ENCODE results near the gene NLGN1. TPM values are rescaled to one million over a fixed set of nuclear protein-coding genes. Genes with fewer than 3 reads are reported as not detected.

NLGN1 gene
- total RNA-seq, 1 donor from 2014 or later, result not detected

GRCh38 chr3:174295306-174296092, 898.0 kb downstream of the NLGN1 start:
- no peaks in the 10 kb centered on the region for H3K9me3 Mint-ChIP-seq (ENCODE audit: low read depth)
- no peak overlapping the region for H3K27ac Mint-ChIP-seq (ENCODE audit: unreplicated experiment)
- DNase-seq (ENCODE audit: low spot score), result no peak
- peaks cover 2% of the 10 kb centered on the region for H3K27me3 Mint-ChIP-seq (ENCODE audit: low read depth)
- H3K36me3 Mint-ChIP-seq (ENCODE audit: low read depth), result no peaks in the 10 kb centered on the region
- peaks cover 7% of the 10 kb centered on the region for H3K4me1 Mint-ChIP-seq (ENCODE audit: low read depth)
- TF ChIP-seq CTCF (IDR thresholded peaks at IDR 0.05), result no peak
- no peak overlapping the region for H3K4me3 Mint-ChIP-seq (ENCODE audit: unreplicated experiment)

- H3K27ac Mint-ChIP-seq (ENCODE audit: unreplicated experiment), result no peak overlapping the region
- no peak overlapping the region for H3K4me3 Mint-ChIP-seq (ENCODE audit: unreplicated experiment)
- H3K36me3 Mint-ChIP-seq (ENCODE audit: low read depth), result no peaks in the 10 kb centered on the region
- TF ChIP-seq CTCF (IDR thresholded peaks at IDR 0.05), result no peak
- H3K27me3 Mint-ChIP-seq (ENCODE audit: low read depth), result peaks cover 3% of the 10 kb centered on the region
- DNase-seq (ENCODE audit: low spot score), result no peak
- no peaks in the 10 kb centered on the region for H3K4me1 Mint-ChIP-seq (ENCODE audit: low read depth)
- no peaks in the 10 kb centered on the region for H3K9me3 Mint-ChIP-seq (ENCODE audit: low read depth)
These were observed 905.3 kb downstream of the NLGN1 start for GRCh38 chr3:174302746-174303315.

DNA sequence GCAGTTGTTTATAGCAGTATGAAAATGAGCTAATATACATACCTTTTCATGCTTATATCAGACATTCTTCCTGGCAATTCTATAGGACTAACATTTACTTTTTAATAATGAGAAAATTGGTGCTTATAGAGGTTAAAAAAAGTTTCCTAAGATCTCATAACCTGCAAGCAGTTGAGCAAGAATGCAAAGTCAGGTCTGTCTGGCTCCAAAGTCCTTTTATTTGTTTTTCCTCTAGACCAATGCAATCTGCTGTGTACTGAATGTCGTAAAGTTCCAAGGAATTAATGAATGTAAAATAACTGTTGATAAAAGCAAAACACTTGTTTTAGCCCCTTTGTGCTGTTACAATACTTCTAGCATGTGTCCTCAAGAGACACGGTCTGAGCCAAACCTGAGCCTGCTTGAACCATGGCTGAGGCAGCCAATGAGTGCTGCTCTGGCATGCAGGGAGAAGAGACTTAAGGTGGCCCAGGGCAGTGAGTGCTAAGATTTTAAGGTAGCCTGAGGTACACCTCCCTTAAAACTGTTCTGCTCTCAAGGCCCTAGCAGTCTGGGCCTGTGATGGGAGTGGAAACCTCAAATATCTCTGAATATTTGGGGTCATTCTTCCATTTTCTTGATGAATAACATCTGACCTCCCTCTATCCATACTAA, 906.5 kb downstream of the NLGN1 start:
- Mint-ChIP-seq H3K27me3 (ENCODE audit: low read depth) (peaks cover 3% of the 10 kb centered on the region), H3K27ac (ENCODE audit: unreplicated experiment) (no peak overlapping the region), H3K4me1 (ENCODE audit: low read depth) (no peaks in the 10 kb centered on the region), H3K4me3 (ENCODE audit: unreplicated experiment) (no peak overlapping the region), H3K9me3 (ENCODE audit: low read depth) (no peaks in the 10 kb centered on the region), H3K36me3 (ENCODE audit: low read depth) (no peaks in the 10 kb centered on the region)
- TF ChIP-seq CTCF (IDR thresholded peaks at IDR 0.05), result no peak
- no peak for DNase-seq (ENCODE audit: low spot score)

DNA sequence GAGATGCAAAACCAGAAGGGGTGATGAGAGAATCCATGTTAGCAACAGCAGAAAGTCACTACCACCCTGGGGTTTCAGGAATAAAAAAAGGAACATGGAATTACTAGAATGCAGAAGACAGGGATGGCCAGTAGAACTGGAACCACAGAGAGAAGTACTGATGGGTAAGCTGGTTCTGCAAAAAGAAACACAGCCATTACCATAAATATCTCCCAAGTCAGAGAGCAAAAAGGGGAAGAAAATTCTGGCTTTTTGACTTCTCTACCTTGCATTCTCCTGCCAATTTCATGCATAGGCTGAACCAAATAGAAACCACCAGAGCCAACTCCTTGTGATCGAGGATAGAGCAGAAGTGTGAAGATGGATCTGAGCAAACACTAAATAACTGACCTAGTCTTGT, 911.2 kb downstream of the NLGN1 start:
- Mint-ChIP-seq H3K4me3 (ENCODE audit: unreplicated experiment) (no peak overlapping the region), H3K27me3 (ENCODE audit: low read depth) (peaks cover 3% of the 10 kb centered on the region), H3K27ac (ENCODE audit: unreplicated experiment) (no peak overlapping the region), H3K9me3 (ENCODE audit: low read depth) (no peaks in the 10 kb centered on the region), H3K36me3 (ENCODE audit: low read depth) (no peaks in the 10 kb centered on the region), H3K4me1 (ENCODE audit: low read depth) (no peaks in the 10 kb centered on the region)
- DNase-seq (ENCODE audit: low spot score), result no peak
- TF ChIP-seq CTCF (IDR thresholded peaks at IDR 0.05), result no peak

GRCh38 chr3:174310475-174310983, 913.0 kb downstream of the NLGN1 start:
- no peak for DNase-seq (ENCODE audit: low spot score)
- Mint-ChIP-seq H3K4me1 (ENCODE audit: low read depth) (no peaks in the 10 kb centered on the region), H3K27me3 (ENCODE audit: low read depth) (peaks cover 3% of the 10 kb centered on the region), H3K27ac (ENCODE audit: unreplicated experiment) (no peak overlapping the region), H3K9me3 (ENCODE audit: low read depth) (no peaks in the 10 kb centered on the region), H3K4me3 (ENCODE audit: unreplicated experiment) (no peak overlapping the region), H3K36me3 (ENCODE audit: low read depth) (no peaks in the 10 kb centered on the region)
- TF ChIP-seq CTCF (IDR thresholded peaks at IDR 0.05), result no peak
